ENCODE measurements around the gene PAPSS2.
"Not testable (repeated sequence)": the region's sequence is repeated elsewhere in the genome, so short reads cannot be mapped to it uniquely, and the experiment has no call there.

PAPSS2 gene

GRCh38 chr10:87659571-87660483 is at the start of gene PAPSS2:
Gene PAPSS2, plus strand, starts transcription at chr10:87659878. Its CDS starts 104 bp downstream, at chr10:87659982.
- no peak for DNase-seq (ENCODE audit: low read depth in 2 of 2, low spot score in 1 of 2)

GRCh38 chr10:87611341-87611740 is 48.3 kb upstream of the PAPSS2 start:
- DNase-seq (ENCODE audit: low read depth in 2 of 2, low spot score in 1 of 2): not testable (repeated sequence)

GRCh38 chr10:87612115-87612514 is 47.6 kb upstream of the PAPSS2 start:
- no peak for DNase-seq (ENCODE audit: low read depth in 2 of 2, low spot score in 1 of 2)

GRCh38 chr10:87613751-87614150 is 45.9 kb upstream of the PAPSS2 start:
- no peak for DNase-seq (ENCODE audit: low read depth in 2 of 2, low spot score in 1 of 2)

DNA sequence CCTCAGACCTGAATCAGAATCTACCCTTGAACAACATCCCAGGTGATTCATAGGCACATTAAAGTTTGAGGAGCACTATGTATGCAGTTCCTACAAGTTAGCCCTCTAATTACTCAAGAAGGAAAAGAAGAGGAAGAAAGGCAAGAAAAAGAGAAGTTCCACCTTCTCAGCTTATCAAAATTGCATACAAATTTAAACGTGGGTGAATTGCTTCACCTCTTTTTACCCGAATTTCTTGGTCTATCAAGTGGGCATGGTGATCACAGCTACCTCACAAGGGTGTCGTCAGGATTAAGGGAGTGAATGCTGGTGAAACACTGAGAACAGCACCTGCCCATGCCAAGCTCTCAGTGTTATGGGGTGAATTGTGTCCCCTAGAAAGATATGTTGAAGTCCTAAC is 43.8 kb upstream of the PAPSS2 start:
- DNase-seq (ENCODE audit: low read depth in 2 of 2, low spot score in 1 of 2): no peak

DNA sequence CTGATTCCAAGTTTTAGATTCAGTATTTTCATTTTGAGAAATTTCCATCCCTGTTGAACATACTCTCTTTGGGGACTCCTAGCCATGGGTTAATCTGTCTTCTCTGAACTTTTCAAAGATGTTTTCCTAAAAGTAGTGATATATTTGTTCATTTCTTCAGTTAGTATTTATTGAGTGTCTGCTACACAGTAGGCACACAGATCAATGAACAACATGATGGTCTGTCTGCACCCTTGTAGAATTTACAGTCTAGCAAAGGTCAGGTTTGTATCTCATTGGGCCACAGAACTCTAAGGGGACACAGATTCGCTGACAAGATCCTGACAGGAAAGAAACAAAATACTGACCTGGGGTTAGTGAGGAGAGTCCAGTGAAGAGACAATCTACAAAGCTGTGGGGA is 42.2 kb upstream of the PAPSS2 start:
- DNase-seq (ENCODE audit: low read depth in 2 of 2, low spot score in 1 of 2): no peak

DNA sequence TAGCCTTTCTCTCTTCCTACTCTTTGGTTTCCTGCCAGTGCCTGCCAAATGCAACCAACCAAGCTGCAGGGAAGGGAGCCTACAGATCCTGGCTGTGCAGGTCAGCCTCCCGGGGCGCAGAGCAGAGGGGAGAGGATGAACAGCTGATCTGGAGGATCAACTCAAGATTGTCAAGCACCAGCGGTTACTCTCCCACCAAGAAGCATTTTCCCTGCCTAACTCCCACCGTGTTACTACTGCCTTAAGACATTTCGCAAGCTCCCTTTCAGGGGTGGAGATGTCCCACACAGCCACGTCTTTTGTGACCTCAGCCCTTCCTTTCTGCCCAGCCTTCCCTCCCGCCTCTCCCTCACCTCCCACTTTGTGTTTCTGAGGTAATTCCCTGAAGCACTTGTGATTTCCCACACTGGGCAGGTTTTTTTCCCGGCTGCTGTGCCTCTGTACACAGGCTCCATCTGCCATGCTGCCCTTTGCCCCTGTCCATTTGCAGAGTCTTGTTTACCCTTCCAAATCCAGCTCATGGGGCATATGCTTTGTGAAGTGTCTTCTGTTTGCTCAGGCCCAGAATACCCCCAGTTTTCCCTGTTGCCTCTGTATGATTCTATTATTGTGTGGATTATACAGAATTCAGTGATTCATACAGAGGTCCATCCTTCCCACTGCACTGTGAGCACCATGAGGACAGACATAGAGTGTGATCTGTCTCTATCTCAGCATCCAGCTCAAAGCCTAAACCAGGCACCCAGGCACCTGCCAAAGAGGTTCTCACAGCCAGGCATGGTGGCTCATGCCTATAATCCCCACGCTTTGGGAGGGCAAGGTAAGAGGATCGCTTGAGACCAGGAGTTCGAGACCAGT is 40.9 kb upstream of the PAPSS2 start:
- no peak for DNase-seq (ENCODE audit: low read depth in 2 of 2, low spot score in 1 of 2)

- no peak for DNase-seq (ENCODE audit: low read depth in 2 of 2, low spot score in 1 of 2)
Observed at GRCh38 chr10:87619705-87620104, 40.0 kb upstream of the PAPSS2 start.

DNA sequence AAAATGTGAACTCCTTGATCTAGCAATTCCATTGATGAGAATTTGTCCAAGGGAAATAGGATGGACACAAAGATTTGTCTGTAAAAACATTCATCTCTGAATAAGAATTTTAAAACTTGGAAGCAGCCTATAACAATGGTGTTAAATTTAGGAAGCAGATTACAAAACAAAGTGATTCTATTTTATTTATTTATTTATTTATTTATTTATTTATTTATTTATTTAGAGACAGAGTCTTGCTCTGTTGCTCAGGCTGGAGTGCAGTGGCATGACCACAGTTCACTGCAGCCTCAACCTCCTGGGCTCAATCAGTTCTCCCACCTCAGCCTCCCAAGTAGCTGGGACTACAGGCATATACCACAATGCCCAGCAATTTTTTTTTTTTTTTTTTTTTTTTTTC is 38.2 kb upstream of the PAPSS2 start:
- not testable (repeated sequence) for DNase-seq (ENCODE audit: low read depth in 2 of 2, low spot score in 1 of 2)

- DNase-seq (ENCODE audit: low read depth in 2 of 2, low spot score in 1 of 2): no peak
Observed at GRCh38 chr10:87622314-87623004, 37.2 kb upstream of the PAPSS2 start.

DNA sequence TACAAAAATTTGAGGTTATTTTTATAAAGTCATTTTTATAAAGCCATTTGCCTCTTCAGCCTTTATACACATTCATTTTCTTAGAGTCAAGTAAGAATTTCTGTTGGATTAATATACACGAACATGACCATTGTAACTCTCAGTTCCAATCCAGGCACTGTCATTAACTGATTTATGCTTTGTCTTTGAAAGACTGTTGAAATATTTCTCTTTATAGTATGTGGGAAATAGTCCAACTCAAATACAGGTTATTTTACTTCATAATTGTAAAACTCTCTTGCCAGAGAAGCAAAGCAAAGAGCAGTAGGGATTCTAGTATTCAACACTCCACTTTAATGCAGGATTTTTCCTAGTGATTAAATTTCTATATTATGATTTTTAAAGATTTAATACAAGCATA is 36.5 kb upstream of the PAPSS2 start:
- no peak for DNase-seq (ENCODE audit: low read depth in 2 of 2, low spot score in 1 of 2)

DNA sequence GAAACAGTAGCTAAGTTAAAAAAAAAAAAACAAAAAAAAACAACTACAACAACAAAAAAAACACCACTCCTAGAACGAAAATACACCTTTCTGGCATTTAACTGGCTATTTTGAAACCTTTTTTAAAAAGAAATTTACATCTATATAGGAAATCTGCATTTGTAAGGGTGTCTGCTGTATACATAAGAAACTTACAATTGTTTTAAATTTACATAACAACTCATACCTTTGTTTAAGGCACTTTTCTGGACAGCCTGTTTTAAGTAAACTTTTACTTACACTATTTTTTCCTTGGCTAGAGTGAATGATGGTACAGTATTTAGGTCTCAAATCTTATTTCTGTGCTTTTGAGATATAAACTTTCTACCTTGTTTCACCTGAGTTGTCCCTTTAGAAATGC is 34.0 kb upstream of the PAPSS2 start:
- DNase-seq (ENCODE audit: low read depth in 2 of 2, low spot score in 1 of 2): no peak

DNA sequence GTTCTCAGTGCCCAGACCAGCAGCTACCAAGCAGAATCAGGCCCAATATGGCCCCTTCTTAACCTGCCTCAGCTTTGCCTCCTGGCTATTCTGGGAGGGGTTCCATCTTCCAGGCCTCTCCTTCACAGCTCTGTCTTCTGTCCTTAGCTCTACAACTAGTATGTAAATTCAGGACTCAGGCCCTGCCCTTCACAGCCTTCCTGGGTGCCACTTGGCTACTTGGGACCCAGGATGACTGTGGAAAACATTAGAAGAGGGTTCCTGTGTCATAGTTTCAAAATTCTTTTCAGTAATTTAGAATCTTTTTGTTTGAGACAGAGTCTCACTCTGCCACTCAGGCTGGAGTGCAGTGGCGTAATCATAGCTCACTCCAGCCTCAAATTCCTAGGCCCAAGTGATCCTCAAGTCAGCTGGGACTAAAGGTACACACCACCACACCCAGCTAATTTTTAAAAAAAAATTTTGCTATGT is 33.2 kb upstream of the PAPSS2 start:
- no peak for DNase-seq (ENCODE audit: low read depth in 2 of 2, low spot score in 1 of 2)

DNA sequence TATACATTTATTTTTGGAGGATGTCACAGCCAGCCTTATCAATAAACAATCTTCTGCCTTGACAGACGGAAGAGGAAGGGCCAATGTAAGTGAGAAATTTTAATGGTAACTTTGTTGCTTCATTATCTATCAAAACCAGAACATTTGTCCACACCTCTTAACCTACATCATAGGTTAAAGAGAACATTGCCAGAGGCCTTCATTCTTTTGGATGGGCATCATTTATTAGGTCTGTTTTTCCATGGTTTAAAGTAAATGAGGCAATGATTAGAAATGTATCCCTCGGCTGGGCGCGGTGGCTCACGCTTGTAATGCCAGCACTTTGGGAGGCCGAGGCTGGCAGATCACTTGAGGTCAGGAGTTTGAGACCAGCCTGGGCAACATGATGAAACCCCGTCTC is 29.5 kb upstream of the PAPSS2 start:
- no peak for DNase-seq (ENCODE audit: low read depth in 2 of 2, low spot score in 1 of 2)

DNA sequence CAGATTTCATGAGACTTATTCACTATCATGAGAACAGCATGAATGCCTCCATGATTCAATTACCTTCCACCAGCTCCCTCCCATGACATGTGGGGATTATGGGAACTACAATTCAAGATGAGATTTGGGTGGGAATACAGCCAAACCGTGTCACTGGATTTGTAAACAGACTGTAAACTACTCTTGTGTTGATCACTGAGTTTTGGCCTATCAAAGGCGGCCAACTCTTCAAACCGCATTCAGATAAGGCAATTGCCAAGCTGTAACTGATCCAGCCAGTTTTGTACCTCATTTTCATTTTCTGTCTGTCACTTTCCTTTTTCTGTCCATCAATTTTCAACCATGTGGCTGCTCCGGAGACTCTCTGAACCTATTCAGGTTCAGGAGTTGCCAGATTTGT is 27.2 kb upstream of the PAPSS2 start:
- DNase-seq (ENCODE audit: low read depth in 2 of 2, low spot score in 1 of 2): no peak

GRCh38 chr10:87634311-87634710 is 25.4 kb upstream of the PAPSS2 start:
- no peak for DNase-seq (ENCODE audit: low read depth in 2 of 2, low spot score in 1 of 2)

DNA sequence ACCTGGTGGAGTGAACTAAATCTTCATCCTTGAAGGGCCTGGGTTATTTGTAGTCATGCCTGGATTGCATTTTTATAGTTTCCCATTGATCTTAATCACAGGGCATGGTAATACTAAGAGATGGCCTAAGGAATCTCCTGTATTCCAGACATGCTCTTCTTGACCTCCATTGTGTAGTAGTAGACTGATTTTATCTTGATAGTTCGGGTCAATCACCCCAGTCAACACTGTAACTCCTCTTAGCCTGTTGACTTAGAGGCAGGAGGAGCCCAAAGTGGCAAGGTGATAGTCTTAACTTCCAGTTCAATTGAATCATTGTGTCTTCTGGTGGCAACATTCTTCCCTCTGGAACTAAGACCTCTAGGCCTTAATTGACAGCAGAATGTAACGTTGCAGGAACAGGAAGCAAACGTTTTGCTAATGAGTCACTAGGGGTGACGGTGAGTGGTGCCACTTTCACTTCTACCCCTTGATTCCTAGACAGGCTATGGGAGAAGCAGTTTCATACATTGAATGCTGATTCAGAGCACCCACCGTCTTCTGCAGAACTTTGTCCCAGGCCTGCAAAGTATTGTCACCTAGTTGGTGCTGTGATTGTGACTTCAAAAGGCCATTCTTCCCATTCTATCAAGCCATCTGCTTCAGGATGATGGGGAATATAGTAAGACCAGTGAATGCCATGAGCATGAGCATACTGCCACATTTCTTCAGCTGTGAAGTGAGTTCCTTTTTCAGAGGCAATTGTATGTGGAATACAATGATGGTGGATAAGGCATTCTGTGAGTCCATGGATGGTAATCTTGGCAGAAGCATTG is 24.0 kb upstream of the PAPSS2 start:
- DNase-seq (ENCODE audit: low read depth in 2 of 2, low spot score in 1 of 2): no peak

DNA sequence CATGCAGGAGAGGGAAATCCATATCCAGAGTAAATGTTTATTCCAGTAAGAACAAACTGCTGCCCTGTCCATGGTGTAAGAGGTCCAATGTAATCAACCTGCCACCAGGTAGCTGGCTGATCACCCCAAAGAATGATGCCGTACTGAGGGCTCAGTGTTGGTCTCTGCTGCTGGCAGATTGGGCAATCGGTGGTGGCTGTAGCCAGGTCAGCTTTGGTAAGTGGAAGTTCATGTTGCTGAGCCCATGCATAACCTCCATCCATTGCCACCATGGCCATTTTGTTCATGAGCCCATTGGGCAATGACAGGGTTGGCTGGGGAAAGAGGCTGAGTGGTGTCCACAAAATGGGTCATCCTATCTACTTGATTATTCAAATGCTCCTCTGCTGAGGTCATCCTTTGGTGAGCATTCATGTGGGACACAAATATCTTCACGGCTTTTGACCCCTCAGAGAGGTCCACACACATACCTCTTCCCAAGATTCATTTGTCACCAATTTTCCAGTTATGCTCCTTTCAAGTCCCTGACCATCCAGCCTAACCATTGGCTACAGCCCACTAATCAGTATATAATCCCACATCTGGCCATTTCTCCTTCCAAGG is 23.3 kb upstream of the PAPSS2 start:
- DNase-seq (ENCODE audit: low read depth in 2 of 2, low spot score in 1 of 2): no peak

DNA sequence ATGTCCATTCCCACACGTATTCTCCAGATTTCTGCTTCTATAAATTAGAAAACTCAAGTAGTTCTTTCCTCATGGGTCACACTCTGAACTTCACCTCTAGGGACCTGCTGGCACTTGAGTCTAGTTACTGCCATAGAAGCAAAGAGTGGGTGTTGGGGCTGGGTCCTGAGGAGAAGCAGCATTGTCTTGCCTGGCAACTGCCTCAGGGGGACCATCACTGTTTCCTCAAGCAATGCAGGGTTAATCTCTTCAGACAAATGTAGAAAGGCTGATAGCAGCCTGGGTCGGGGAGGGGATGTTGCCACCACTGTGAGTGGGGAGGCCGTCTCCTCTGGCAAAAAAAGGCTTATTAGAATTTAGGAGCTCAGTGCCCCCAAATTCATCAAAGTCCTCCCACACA is 20.2 kb upstream of the PAPSS2 start:
- DNase-seq (ENCODE audit: low read depth in 2 of 2, low spot score in 1 of 2): no peak

DNA sequence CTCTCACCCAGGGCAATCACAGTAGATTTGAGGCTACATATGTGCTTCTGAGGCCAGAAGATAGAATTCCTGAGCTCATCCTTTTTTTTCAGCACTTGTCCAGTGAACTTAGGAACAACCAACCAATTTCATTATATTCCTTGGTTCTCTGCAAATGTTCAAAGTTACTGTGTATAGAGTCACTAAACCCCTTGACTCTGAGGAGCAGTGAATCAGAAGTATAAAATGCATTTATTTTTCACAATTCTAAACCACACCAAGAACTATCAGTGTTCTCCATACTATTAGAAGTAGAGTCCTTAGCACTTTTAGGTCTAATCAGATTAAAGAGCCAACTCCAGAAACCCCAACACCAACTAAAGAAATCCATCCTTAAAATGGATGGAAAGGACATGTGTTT is 19.6 kb upstream of the PAPSS2 start:
- DNase-seq (ENCODE audit: low read depth in 2 of 2, low spot score in 1 of 2): no peak
